Stimulated activated CD4-positive, alpha-beta T cell treated with anti-CD3 and anti-CD28 coated beads, TNF-alpha, amount 100 ng/mL, for 1 hour (primary cell): Measurements from ENCODE around the gene C15orf39.

ENCODE experiments used
- DNase-seq, 3 donors: peaks; one replicate each; pipeline ENCODE4 v3.0.0-alpha.2; 2020; ENCODE audit warnings: low read depth in 3 of 3, low spot score in 1 of 3

C15orf39 gene

GRCh38 chr15:75195766-75196241 lies 5.9 kb upstream of the C15orf39 start:
- DNase-seq = no peak

DNA sequence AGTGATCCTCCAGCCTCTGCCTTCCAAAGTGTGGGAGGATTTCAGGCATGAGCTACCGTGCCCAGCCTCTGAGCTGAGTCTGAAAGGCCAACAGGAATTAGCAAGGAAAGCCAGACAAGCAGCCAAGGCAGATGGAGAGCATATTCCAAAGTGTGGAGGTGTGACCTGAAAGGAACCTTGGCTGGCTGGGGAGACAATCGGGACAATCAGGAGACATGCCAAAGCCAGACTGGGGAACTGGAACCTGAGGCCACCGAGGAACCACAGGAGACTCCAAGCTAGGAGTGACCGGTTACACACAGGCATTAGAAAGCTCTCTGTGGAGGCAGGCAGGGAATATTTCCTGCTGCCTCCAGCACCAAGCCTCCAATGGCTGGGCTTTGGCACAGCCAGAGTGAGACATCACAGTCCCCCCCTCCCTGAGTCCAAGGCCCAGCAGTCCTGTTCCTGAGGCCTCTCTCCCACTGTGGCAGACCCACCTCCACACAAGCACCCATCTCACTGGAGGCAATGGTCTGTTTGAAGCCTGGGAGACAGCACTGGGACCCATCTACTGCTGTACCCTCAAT lies 4.5 kb upstream of the C15orf39 start:
- no peak for DNase-seq

DNA sequence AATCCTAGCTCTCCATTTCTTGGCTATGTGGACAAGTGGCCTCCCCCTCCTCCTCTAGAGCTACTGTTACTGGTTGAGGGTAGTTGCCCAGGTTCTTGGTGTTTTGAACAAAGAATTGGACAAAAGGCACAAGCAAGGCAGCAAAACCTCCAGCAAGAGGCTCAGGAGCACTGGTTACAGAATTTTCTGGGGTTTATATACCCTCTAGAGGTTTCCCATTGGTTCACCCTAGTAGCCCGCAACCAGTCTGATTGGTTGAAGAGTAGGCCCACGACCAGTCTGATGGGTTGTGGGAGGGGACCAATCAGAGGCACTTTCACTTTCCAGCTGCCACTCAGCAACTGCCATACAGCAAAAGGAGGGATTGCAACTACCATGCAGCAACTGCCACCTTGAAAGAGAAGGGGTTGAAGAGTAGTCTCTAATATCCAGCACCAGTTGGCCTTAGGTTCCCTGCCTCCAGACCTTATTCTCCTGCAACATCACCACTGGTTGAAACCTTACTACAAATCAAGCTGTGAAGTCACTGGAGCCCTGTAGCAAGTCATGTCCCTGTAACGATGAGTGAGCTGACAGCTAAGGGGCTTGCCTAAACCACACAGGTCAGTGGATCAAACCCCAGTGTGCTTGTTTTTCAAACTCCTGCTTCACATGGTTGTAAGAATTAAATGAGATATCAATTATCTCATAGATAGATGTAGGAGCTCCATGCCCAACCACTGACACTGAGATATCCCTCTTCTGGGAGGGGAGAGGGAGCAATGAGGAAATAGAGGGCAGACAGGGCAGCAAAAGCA lies 2.9 kb upstream of the C15orf39 start:
- no peak for DNase-seq

- DNase-seq = no peak
Measured at GRCh38 chr15:75199357-75199940, 2.2 kb upstream of the C15orf39 start.

DNA sequence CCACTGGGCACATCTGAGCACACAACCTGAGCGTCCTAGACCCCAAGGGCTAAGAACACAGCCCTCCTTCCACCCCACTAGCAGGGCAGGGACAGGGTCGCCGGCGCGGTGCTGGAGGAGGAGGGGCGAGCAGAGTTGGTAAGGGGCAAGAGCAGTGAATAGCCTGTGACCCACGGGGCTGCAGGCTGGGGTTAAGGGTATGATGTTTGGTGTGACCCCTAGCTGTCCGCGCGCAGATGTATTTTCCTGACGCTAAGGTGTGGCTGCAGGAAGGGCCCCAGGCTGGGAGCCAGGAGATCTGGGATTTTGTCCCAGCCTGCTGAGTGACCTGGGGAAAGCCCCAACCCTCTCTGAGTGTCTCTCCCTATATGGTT lies 1.3 kb upstream of the C15orf39 start:
- DNase-seq = no peak

- DNase-seq = peak in 2 of 3 donors; percentile 12 to 30
Measured at GRCh38 chr15:75200765-75201615, 692 bp upstream of the C15orf39 start.

- peak; percentile 47 to 72 (median 70) for DNase-seq
Measured at GRCh38 chr15:75202251-75203016, 752 bp downstream of the C15orf39 start.

DNA sequence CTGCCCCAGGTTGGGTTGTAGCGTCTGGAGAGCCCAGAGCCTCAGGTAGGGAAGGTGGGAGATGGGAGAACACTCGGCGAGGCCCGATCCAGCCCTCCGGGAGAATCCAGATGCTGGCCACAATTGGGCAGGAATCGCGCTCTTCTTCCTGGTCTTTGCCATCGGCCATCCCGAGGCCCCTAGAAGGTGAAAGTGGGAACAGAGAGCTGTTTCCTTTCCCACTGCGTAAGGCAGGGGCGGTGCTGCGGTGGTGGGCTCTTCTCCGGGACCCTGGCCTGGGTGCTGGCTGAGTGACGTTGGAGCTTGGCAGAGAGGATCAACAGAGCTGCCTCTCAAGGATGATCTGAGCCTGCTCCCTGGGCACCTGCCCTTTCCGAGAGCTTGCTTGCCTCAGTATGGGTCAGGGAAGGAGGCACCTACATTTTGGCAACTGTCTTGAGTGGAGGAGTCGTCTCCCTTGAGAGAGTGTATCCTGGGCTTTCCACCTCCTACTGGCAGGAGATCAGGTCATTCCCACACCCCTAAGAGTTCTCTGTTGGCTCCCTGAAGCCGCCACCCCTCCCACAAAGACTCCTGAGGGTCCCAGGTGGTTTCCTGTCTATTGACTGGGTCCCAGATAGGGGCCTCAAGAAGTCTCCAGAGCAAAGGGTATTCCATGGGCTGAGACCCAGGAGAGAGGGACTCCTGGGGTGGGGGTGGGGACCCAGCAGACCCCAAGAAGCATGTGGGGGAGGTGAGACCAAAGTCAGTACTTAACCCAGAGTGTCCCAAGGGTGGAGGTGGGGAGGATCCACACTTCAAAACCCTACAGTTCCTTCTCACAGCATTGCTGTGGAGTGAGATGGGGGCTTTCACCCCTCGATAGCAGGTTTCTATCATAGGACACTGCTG lies 1.6 kb downstream of the C15orf39 start:
- DNase-seq = no peak

DNA sequence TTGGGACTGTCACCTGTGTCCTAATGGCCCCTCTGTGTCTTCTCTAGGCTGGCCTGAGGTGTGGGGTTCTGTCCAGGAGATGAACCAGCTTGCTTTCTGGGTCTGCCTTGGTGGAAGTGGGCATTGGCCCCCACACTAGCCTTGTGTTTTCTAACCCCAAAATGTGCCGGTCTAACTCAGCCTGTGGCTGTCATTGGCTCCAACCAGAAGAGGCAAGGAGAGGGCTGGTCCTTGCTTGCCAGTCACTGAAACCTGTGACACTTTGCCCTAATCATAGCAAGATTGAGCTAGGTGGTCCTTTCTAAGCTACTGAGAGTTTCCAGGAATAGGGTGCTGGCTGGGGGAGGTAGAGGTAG lies 2.2 kb downstream of the C15orf39 start:
- DNase-seq = no peak

DNA sequence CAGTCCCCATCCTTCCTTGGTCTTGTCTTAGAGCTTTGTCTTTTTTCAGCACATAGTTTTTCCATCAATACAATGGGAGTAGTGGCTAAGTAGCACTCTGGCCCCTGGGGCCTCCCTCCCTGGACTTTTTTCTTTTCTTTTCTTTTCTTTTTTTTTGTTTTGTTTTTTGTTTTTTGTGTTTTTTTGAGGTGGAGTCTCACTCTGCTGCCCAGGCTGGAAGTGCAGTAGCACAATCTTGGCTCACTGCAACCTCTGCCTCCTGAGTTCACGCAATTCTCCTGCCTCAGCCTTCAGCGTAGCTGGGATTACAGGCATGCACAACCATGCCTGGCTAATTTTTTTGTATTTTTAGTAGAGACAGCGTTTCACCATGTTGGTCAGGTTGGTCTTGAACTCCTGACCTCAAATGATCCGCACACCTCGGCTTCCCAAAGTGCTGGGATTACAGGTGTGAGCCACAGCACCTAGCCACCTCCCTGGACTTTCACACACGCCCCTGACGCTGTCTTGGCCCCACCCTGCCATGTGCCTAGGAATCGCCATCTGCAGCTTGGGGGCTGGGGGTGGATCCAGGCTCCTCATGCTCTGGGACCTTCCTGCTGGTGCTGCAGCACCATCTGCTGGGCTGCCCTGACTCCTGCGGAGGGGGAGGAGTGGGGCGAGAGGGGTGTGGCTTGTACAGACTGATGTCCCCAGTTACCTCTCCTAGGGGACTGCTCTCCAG lies 2.8 kb downstream of the C15orf39 start:
- DNase-seq = peak; percentile 59 to 72 (median 61)

DNA sequence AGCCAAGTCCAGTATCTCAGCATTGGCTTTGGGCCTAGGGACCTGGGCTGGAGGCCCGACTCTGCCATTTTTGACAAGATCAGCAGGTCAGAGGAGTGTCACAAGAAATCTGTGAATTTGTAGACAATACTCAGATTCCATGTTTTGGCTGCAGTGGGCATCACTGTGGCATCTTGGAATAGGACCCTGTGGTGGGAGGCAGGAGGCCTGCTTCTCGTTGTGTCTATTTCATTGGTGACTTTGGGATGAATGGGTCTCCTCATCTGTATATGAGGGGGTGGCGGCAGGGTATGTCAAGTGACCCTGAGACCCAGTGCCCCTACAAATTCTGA lies 3.3 kb downstream of the C15orf39 start:
- no peak for DNase-seq

- DNase-seq = no peak
Measured at GRCh38 chr15:75206006-75206405, 4.3 kb downstream of the C15orf39 start.

- no peak for DNase-seq
Measured at GRCh38 chr15:75206803-75207617, 5.3 kb downstream of the C15orf39 start.

DNA sequence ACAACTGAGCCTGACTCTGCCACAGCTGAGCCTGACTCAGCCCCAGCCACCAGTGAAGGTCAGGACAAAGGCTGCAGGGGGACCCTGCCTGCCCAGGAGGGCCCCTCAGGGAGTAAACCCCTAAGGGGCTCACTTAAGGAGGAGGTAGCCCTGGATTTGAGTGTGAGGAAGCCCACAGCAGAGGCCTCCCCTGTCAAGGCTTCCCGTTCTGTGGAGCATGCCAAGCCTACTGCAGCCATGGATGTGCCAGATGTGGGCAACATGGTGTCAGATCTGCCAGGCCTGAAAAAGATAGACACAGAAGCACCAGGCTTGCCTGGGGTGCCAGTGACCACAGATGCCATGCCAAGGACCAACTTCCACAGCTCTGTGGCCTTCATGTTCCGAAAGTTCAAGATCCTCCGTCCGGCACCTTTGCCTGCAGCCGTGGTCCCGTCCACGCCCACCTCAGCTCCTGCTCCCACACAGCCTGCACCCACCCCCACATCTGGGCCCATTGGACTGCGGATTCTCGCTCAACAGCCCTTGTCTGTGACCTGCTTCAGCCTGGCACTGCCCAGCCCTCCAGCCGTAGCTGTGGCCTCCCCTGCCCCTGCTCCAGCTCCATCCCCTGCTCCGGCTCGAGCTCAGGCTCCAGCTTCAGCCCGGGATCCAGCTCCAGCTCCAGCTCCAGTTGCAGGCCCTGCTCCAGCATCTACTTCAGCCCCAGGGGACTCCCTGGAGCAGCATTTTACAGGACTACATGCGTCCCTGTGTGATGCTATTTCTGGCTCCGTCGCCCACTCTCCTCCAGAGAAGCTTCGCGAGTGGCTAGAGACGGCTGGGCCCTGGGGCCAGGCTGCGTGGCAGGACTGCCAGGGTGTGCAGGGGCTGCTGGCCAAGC lies 6.2 kb downstream of the C15orf39 start:
- no peak for DNase-seq

DNA sequence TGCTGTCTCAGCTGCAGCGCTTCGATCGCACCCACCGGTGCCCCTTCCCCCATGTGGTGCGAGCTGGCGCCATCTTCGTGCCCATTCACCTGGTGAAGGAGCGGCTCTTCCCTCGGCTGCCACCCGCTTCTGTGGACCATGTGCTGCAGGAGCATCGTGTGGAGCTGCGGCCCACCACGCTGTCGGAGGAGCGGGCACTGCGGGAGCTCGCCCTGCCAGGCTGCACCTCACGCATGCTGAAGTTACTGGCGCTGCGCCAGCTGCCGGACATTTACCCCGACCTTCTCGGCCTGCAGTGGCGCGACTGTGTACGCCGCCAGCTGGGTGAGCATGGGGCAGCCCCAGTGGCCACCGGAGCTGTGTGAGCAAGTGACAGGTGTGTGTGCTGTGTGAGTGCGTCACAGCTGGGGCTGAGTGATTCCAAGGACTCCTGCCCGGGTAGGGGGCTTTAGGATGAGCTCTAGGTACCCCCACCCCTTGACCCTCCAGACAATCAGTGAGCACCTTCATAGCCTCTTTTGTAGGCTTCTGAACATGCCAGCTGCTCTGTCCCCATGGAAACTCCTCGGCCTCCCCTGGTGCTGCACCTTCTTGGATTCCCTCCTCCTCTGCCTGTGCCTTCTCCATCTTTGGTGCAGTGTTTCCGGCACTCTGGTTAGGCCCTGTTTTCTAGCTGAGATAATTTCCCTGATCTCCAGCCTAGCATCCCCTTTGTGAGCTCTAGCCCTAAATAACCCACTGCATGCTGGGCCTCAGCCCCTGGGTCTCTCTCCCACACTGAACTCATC lies 7.0 kb downstream of the C15orf39 start:
- DNase-seq = no peak

DNA sequence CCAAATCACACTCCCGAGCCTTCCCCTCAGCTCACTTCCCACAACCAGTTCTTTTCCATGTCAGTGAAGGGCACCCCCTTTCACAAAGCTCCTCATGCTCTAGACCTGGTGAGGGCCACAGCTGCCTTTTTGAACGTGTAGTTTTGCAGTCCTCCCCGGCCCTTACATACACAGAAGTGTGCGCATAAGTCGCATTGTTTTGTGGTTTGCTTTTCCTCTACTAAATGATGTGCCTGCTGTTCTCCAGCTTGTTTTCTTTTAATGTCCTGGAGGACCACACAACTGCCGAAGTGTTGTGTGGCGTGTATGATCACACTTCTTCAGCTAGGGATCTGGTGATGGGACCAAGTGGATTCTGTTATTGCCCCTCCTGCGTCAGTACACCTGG lies 7.6 kb downstream of the C15orf39 start:
- DNase-seq = no peak

- DNase-seq = no peak
Measured at GRCh38 chr15:75210811-75211230, 9.1 kb downstream of the C15orf39 start.
